NCI-H1105 (cell line): ENCODE results near the gene LKAAEAR1.

Source experiments
- DNase-seq: peaks from one replicate; lab custom pipeline; 2025; lab: John Stamatoyannopoulos, UW

LKAAEAR1 gene

DNA sequence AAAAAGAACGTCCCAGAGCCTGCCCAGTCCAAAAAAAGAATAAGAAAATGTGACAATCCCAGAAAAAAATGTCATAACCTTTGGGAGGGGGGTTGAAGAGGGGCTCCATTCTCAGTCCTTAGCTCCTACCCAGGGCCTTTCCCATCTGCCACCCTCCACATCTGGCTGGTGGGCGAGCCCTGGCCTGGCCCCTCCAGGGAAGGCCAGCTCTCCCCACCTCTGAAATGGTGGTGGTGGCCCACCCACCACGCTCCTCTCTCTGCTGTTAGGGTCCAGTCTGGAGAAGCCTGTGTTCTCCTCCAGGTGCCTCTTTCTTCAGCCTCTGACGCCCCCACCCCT lies 5.3 kb downstream of the LKAAEAR1 start:
- no peak for DNase-seq

- DNase-seq: no peak
Observed at GRCh38 chr20:64077876-64078551, 6.2 kb downstream of the LKAAEAR1 start.

GRCh38 chr20:64077541-64077875 lies 6.7 kb downstream of the LKAAEAR1 start:
- DNase-seq: no peak

DNA sequence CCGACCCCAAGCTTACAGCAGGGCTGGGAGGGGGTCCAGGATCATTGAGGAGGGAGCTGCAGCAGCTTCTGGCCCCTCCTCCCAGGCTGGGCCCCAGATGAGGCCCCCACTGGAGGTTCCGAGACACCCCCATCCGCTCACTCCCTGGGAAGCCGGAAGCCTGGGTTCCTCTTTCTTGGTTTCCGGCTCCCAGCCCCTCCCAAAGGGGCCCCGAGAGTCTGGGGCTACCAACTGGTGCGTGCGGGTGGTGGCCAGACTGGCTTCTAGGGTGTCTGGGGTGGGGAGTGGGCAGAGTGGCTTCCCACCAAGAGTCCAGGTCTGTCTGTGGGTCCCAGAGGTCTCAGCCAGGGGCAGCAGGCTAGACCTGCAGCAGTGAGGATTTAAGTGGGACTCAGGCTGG lies 7.1 kb downstream of the LKAAEAR1 start:
- no peak for DNase-seq

DNA sequence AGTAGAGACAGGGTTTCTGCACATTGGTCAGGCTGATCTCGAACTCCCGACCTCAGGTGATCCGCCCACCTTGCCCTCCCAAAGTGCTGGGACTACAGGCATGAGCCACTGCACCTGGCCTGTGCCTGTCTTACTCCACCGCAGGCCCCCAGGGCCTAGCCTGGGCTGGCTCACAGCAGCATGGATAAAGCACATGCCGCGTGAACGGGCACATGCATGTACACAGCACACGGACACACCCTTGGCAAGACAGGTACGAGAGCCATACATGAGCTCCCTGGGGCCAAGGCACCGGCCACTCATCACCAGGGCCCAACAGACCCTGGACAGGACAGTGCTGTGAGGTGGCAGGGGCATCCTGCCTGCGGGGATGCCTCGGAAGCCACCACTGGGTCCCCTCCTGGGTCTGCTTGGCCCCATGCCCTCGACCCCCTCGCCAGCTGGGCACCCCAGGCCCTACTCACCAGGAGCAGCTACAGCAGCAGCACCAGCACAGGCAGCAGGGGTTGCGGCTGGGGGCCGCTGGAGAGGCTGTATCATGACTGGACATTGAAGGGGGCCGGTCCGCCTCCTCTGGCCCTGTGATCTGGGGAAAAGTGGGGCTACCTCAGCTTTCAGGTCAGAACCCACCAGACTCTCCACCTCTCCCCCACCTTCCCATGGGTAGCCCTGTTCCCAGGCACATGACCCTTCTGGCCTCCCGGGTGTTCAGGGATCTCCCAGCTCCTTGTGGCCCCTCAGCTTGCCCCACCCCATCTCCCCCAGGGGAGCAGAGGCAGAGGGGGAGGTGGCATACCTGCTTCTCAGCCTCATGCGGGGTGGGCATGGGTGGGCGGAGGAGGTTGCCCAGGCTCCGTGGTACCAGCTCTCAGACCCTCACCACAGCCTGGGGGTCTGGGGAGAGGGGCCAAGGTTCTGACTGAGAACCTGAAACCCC lies 7.9 kb downstream of the LKAAEAR1 start:
- DNase-seq: no peak

DNA sequence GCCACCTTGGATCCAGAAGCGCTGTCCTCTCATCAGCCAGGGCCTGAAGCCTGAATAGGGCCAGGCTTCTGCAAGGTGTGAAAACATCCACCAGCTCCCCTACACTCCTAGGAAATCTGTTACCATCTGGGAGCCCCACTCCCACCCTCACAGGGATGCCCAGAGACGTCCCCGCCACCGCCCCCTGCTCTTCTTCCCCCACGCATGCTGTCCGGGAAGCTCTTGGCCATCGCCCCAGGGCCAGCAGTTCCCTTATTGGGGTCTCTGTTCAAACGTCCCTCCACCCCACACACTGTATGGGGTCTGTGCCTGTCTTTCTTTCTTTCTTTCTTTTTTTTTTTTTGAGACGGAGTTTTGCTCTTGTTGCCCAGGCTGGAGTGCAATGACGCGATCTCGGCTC lies 8.6 kb downstream of the LKAAEAR1 start:
- DNase-seq: no peak

- DNase-seq: no peak
Observed at GRCh38 chr20:64074963-64075362, 9.2 kb downstream of the LKAAEAR1 start.

DNA sequence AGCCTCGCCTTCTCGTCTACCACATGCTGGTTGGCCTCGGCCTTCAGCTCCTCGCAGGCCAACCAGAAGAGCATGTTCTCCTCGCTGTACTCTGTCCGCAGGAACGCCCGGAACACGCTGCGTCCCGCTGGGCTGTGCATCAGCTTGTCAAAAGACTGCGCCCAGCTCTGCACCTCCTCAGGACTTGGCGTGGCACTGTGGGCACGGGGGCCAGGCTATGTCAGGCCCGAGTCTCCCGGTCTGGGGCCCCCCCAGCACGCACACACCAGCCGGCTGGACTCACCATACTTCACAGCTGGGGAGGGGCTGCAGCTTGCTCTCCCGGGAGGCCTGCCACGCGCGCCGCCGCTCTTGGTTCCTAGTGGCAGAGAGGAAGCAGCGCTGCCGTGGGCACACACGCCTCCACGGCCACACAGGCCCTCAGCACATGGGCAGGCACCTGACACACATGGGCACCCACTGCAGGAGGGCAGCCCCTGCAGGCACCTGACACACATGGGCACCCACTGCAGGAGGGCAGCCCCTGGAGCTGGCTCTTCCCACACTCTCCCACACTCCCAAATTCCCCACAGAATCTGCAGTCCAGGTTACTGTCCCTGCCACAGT lies 9.9 kb downstream of the LKAAEAR1 start:
- no peak for DNase-seq

DNA sequence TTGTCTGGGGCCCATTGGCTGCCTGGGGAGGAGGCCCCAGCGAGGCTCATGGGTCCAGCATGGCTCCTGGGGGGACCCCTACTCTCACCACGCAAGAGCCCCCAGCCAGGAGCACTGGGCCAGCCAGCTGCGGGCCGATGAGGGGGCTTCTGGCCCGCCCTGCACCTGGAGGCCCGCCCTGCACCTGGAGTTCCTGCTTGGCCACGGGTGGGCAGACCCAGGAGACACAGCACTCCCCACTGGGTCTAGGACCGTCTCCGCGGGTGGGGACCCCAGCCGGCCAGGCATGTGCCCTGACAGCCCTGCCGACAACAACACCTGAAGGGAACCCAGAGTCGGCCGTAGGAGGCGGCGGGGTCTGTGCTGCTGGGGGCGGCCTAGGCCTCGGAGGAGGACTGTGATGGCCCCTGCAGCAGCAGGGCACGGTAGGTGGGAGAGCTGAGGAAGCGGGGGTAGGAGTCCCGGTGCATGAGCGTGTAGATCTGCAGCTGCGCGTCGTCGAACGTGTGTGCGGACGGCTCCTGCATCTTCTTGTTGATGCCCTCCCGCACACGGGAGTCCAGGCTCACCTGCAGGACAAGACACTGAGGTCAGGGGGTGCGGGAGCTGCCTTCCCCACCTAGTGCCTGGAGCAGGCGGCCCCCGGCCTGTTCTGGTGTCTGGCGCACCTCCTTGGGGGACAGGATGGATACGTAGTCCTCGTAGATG lies 10.6 kb downstream of the LKAAEAR1 start:
- DNase-seq: no peak

DNA sequence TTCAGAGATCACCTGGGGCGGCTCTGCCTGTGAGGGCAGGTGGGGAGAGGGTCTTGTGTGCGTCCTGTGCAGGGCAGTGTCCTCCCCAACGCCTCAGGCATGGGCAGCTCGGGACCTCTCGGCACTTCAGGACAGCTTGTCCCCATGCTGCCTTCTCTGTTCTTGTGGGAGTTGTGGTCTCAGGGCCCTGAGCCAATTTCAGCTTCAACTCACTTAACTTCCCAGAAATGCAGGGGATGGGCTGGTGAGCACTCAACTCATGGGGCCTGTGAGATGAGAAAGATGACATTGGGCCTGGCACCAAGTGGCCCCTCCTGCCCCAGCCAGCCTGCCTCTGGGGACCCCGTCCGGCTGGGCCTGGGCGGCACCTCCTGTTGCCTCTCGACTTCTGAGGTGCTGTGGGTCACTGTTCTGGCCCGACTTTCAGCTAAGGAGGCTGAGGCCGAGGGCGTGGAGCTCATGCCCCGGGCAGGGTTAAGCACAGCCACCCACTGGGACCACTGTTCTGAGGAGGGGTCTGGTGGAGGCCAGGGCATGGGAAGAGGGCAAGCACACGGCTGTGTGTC lies 11.6 kb downstream of the LKAAEAR1 start:
- no peak for DNase-seq

- DNase-seq: no peak
Observed at GRCh38 chr20:64071341-64072332, 12.6 kb downstream of the LKAAEAR1 start.

DNA sequence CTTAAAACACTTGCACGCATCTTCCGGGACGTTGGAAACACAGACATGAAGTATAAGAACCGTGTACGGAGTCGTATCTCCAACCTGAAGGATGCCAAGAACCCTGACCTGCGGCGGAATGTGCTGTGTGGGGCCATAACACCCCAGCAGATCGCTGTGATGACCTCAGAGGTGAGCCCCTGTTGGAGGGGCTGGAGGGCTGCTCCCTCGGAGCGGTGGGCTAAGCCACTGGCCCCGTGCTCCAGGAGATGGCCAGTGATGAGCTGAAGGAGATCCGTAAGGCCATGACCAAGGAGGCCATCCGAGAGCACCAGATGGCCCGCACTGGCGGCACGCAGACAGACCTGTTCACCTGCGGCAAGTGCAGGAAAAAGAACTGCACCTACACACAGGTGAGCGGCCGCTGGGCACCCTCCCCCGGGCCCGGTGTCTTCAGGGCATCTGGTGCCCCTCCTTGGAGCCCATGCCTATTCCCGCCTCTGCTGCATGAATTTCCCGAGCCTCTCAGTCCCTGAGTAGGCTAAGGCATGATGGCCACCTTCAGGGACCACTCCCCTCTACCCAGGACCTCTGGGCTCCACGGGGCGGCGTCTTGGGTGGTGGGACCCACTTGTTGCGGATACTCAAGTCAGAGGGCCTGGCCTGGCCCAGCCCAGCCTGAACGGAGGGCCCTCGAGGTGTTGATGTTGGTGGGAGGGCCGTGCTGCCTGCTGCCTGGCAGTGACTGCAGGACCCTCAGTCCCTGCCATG lies 13.8 kb downstream of the LKAAEAR1 start:
- DNase-seq: no peak

DNA sequence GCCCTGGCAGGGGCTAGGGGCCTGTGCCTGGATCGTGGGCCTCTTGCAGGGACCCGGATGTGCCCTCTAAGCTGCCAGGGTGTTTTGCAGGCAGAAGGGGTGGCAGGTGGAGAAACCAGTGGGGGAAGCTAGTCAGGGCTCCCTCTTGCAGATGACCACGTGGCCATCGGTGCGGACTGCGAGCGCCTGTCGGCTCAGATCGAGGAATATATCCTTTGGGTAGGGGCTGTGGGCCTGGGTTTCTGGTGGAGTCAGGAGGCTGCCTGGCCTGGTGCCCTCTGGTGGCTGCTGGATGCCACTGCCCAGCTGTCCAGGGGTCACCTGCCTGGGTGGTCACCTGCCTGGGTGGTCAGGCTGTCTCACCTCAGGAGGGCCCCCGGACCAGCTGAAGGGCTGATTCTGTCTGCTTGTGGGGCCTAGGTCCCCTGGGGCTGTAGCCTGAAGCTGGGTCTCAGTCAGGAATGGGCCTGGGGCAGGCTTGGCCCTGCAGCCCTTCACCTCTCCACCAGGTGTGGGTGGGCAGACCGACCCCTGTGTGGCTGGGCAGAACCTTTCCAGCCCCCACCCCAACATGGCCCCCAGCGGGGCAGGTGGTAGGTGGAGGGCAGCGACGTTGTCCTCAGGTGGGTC lies 14.5 kb downstream of the LKAAEAR1 start:
- no peak for DNase-seq

GRCh38 chr20:64069209-64069613 lies 15.0 kb downstream of the LKAAEAR1 start:
- DNase-seq: no peak

DNA sequence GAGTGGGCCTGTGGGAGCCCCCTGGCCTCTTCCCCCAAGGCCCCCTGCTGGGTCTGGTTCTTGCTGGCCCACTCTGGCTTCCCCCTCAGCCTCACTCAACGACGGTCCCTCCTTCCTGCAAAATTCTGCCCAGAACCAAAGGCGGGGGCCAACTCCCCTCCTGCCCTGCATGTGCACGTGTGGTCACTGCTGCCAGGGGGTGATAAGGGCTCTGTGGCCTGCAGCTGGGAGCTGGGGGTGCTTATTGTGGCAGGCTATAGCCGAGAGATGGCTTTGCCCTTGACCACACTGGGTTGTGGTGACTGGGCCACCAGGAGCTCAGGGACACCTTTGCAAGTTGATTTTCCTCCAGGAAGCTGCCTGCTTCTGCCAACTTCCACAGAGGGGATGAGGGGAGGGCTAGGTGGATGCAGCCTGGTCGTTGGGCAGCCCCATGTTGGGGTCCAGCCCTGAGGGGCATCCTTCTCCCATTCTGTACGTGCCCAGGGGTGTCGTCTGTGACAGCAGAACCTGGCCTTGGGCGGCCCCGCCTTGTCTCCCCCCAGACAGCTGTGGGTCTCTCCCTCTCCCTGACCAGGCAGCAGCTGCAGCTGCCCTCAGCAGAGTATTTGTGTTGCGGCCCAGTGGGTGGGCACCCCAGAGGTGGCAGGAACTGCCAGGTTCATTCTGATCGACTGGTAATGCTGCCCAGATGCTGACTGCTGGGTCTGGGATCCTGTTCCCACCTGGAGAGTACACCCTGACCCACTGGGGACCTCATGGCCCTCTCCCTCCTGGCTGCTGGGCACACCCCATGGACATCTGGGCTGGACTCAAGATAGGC lies 15.6 kb downstream of the LKAAEAR1 start:
- no peak for DNase-seq

DNA sequence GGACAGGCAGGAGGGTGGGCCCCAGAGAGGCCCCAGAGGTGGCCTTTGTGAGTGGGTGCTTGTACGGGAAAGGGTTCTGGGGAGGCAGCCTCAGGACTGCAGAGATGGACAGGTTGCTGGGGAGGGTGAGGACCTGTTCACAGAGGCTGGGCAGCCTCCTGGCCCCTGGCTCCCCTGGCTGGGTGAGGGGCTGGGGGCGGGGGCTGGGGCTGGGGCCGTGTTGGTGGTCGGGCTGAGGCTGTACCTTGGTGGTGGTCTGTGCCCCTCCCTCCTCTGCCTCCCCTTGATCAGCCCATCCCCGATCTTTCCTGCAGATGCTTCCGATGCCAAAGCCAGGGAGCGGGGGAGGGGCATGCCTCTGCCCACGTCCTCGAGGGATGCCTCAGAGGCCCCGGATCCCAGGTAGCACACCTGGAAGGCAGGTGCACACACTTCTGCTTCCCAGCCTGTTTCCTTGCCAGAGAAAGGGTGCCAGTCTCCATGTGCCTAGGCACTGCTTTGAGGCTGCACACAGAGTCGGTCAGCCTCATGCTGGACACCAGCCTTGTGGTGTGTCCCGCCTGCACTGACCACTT lies 16.4 kb downstream of the LKAAEAR1 start:
- DNase-seq: no peak

DNA sequence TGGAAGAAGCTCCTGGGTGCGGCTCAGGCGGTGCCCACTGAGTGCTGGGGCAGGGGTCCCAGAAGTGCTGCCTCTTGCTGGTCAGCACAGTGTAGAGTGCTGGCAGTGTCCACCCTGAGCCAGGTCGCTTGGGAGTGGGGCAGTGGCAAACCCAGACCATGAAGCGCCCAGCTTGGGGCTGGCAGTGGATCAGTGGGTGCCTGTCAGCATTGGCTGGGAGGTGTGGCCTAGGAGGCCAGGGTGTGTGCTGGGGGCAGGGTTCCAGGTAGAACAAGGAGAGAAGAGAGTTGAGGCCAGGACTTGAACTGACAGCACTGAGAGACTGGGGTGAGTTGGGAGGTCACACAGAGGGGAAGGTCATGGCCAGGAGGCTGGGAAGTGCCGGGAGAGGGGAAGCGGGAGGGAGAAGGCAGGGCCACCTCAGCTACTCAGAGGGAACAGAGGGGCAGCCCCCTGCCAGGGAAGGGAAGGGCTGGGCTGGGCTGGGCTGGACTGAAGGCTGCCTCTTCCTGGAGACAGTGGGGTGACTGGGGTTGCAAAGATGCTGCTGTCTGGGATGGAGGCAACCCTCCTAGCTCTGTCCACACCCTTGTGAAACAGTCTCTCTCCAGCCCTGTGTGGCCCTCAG lies 17.1 kb downstream of the LKAAEAR1 start:
- no peak for DNase-seq

- DNase-seq: no peak
Observed at GRCh38 chr20:64065974-64066343, 18.2 kb downstream of the LKAAEAR1 start.
